HFFc6 (cell line): ENCODE data around the gene C19orf81. TPM values are rescaled to one million over a fixed set of nuclear protein-coding genes. Genes with fewer than 3 reads are reported as not detected.

Source experiments
- DNase-seq: peaks from one replicate; pipeline ENCODE4 v3.0.0-alpha.2; 2018
- H3K27ac Mint-ChIP-seq: 2 replicates; pipeline ENCODE4 v1.8.0; 2020; ENCODE audit warnings: mild to moderate bottlenecking, mixed read lengths
- H3K27me3 Mint-ChIP-seq: 2 replicates; pipeline ENCODE4 v1.8.0; 2021; ENCODE audit warnings: mild to moderate bottlenecking, moderate library complexity, mixed read lengths; ENCODE audit not compliant: insufficient read depth
- H3K36me3 Mint-ChIP-seq: 2 replicates; pipeline ENCODE4 v1.8.0; 2021; ENCODE audit warnings: low read depth, mixed read lengths
- H3K4me1 Mint-ChIP-seq: 2 replicates; pipeline ENCODE4 v1.8.0; 2020; ENCODE audit warnings: low read depth, mixed read lengths
- H3K4me3 Mint-ChIP-seq: 2 replicates; pipeline ENCODE4 v1.8.0; 2020; ENCODE audit warnings: mild to moderate bottlenecking, moderate library complexity, mixed read lengths
- H3K9me3 Mint-ChIP-seq: 2 replicates; pipeline ENCODE4 v1.8.0; 2020; ENCODE audit warnings: mild to moderate bottlenecking, mixed read lengths
- total RNA-seq, 6 experiments: library from RNA; stranded (reverse); fragmentation: NEBNext Ultra II Directional; extraction: Animal tissue kit (Norgen Biotek cat#: 25700); gene quantifications; 2 replicates in 1 of 6; 3 replicates in 5 of 6; pipeline ENCODE4 v1.2.3, GENCODE V29; 2021
- TF ChIP-seq, protein P1 (sequence below): fragments of 200-600 bp; sonication (generic); IDR thresholded peaks from 2 replicates; pipeline ENCODE4 v1.5.0; 2021; ENCODE audit warnings: antibody characterized with exemption, mild to moderate bottlenecking

The C19orf81 gene
- total RNA-seq, 6 experiments from 2014 or later, result 0.64 to 0.94 (median 0.68) TPM; not detected in 3

DNA sequence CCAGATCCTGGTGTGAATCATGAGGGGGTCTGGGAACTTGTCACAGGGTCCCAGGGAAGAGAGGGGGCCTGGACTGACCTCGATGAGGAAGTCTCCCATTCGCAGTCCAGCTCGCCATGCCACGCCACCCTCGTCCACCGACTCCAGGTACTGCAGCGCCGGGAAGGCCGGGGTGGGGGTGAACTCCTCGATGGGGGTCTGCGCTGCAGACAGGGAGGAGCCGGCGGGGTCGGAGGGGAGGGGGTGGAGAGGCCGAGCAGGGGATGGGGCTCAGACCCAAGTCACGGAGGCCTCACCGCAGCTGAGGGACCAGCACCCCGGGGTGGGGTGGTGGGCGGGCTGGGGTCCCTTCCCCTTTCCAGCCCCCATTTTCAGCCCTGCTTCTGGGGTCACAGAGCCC is 39.5 kb downstream of the C19orf81 start:
- TF ChIP-seq, protein P1, sequence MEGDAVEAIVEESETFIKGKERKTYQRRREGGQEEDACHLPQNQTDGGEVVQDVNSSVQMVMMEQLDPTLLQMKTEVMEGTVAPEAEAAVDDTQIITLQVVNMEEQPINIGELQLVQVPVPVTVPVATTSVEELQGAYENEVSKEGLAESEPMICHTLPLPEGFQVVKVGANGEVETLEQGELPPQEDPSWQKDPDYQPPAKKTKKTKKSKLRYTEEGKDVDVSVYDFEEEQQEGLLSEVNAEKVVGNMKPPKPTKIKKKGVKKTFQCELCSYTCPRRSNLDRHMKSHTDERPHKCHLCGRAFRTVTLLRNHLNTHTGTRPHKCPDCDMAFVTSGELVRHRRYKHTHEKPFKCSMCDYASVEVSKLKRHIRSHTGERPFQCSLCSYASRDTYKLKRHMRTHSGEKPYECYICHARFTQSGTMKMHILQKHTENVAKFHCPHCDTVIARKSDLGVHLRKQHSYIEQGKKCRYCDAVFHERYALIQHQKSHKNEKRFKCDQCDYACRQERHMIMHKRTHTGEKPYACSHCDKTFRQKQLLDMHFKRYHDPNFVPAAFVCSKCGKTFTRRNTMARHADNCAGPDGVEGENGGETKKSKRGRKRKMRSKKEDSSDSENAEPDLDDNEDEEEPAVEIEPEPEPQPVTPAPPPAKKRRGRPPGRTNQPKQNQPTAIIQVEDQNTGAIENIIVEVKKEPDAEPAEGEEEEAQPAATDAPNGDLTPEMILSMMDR, result no peak
- DNase-seq, result no peak
- Mint-ChIP-seq H3K27ac (no peak overlapping the region), H3K27me3 (peaks cover 5% of the 10 kb centered on the region), H3K4me1 (no peaks in the 10 kb centered on the region), H3K36me3 (no peaks in the 10 kb centered on the region), H3K4me3 (no peak overlapping the region), H3K9me3 (no peaks in the 10 kb centered on the region)

DNA sequence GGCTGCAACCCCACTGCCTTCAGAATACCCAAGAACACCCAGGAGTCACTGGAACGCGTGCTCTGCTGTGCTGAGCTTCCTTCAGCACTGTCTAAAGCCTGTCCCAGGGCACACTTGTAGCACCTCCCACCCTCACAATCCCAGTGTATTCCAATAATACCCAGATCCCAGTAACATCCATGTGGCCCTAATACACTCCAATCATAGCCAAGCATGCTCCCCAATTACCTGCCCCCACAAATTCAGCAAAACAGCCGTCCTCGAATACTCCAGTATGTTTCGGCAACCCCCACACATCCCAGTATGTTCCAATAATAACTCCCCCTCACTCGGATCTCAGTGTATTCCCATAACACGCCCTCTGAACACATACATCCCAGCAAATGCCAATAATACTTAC is 41.2 kb downstream of the C19orf81 start:
- peaks cover 9% of the 10 kb centered on the region for H3K27me3 Mint-ChIP-seq

DNA sequence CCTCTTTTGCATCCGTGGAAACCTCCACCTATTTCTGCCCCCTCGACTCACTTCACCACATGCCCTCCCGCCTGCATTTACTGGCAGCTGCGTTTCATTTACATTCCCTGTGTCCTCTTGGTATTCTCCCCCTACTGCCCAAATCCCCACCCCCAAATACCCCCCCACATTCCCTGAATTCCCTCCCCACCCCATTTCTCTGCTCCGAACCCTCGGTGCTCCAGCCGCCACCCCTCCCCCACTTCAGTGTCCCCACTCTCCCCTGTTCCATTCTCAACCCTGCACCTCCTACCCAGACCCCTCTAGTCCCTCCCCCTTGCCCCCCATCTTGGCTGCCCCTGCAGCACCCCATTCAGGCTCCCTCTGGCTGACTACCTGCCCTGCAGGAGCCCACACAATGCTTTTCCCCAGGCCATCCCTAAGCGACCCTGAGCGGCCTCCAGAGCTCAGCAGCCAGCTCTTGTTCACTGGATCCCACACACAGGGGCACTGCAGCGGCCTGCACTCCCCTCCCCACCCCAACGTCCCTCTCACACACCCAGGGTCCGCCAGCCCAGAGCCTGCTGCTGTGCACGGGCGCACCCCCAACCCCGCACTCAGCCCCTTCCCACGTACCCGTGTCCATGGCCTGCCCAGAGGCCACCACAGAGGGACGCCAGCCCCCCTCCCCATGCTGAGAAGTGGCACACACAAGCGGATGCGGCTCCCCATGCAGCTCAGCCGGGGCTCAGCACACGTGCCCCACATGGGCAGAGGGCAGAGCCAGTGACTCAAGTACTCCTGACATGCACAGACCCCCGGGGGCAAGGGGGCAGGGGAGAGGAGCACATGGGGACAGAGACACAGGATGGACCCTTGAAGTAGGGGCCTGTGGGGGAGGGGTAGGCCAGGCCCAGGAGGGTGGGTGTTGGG is 44.1 kb downstream of the C19orf81 start:
- Mint-ChIP-seq H3K27me3 (peaks cover 19% of the 10 kb centered on the region), H3K4me1 (no peaks in the 10 kb centered on the region), H3K4me3 (no peak overlapping the region), H3K9me3 (no peaks in the 10 kb centered on the region), H3K27ac (no peak overlapping the region), H3K36me3 (no peaks in the 10 kb centered on the region)
- TF ChIP-seq, protein P1, result no peak
- DNase-seq, result no peak

More for the DNA sequence above, 41.2 kb downstream of the C19orf81 start:
- Mint-ChIP-seq H3K36me3 (no peaks in the 10 kb centered on the region), H3K27ac (no peak overlapping the region), H3K4me1 (no peaks in the 10 kb centered on the region), H3K4me3 (no peak overlapping the region), H3K9me3 (no peaks in the 10 kb centered on the region)
- DNase-seq, result no peak
- TF ChIP-seq, protein P1, result no peak

DNA sequence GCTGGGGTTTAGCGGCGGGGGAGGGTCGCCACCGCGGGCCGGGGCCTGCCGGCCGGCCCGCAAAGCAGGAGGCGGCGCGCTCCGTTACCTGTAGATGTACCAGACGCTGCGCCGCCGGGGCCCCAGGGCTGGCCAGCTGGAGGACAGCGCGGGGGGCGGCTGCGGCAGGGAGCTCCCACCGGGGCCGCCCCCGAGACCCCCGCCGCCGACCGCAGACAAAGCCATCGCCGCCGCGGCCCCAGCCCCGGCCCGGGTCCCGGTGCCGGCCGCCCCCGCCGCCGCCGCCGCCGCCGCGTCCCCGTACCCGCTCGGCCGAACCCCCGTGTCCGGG is 45.5 kb downstream of the C19orf81 start:
- no peak for DNase-seq
- no peak overlapping the region for H3K4me3 Mint-ChIP-seq
- H3K27ac Mint-ChIP-seq, result no peak overlapping the region
- H3K9me3 Mint-ChIP-seq, result no peaks in the 10 kb centered on the region
- TF ChIP-seq, protein P1, result no peak
- H3K27me3 Mint-ChIP-seq, result peaks cover 18% of the 10 kb centered on the region
- H3K4me1 Mint-ChIP-seq, result no peaks in the 10 kb centered on the region
- H3K36me3 Mint-ChIP-seq, result no peaks in the 10 kb centered on the region

DNA sequence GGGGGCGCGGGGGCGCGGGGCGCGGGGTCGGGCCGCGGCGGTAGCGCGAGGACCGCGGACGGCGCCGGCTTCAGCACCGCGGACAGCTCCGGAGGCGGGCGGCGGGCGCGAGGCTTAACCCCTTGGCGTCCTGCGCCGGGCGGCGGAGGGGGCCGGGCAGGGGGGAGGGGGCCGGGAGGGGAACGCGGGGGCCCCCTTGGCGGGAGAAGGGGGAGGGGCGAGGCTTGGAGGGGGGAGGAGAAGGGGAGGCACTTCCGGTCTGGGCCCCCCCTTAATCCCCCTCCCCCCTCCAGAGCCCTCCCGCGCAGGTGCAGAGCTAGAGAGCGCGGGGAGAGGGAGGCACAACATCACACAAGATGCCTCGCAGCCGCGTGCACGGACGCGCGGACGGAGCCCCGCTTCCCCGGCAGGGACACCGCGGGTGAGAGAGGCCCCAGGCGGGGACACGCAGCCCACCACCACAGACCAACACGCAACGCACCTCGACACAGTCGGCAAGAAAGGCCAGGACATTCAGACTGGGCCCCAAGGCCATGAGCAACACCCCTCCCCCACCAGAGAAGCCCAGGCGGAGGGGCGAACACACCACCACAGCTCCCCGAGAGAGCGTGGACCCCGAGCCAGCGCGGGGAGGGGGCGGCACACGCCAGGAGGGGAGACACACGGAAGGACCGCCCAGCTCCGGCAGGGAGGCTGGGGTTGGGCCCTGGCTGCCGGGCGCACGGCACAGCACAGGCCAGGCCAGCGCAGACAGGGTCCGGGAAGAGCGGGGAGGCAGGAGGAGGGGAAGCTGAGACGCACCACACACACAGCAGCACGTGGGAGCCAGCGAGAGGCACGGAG is 46.2 kb downstream of the C19orf81 start:
- Mint-ChIP-seq H3K27me3 (peaks cover 22% of the 10 kb centered on the region), H3K4me3 (no peak overlapping the region), H3K36me3 (no peaks in the 10 kb centered on the region), H3K27ac (no peak overlapping the region), H3K9me3 (no peaks in the 10 kb centered on the region), H3K4me1 (no peaks in the 10 kb centered on the region)
- DNase-seq, result no peak
- TF ChIP-seq, protein P1, result no peak
